Measurements from ENCODE around the gene PLAAT5.
"Not testable (repeated sequence)": the region's sequence is repeated elsewhere in the genome, so short reads cannot be mapped to it uniquely, and the experiment has no call there.

The PLAAT5 gene

DNA sequence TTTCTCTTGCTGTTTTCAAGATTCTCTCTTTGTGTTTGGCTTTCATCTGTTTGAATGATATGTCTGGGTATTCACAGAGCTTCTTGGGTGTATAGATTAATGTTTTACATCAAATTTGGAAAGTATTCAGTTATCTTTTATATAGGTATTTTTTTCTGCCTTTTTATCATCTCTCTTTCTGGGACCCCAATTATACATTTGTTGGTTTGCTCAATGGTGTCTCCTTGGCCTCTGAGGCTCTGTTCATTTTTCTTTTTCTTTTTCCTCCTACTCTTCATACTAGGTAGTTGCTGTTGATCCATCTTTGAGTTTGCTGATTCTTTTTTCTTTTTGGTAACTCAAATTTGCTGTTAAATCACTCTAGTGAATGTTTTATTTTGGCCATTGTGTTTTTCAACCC, 14.3 kb downstream of the PLAAT5 start:
- DNase-seq, result no peak

DNA sequence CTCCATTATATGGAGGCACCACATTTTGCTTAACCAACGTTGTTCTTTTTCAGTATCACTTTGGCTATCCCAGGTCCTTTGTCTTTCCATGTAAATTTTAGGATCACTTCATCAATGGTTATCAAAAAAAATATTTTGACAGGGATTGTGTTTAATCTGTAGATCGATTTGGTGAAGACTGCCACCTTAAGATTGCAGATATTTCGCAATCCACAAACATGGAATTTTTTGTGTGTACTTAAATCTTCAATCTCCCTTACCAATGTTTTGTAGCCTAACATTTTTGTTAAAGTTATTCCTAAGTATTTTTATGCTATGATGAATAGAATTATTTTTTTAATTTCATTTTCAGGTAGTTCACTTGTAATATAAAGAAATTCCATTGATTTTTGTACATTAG, 18.6 kb downstream of the PLAAT5 start:
- DNase-seq, result no peak

DNA sequence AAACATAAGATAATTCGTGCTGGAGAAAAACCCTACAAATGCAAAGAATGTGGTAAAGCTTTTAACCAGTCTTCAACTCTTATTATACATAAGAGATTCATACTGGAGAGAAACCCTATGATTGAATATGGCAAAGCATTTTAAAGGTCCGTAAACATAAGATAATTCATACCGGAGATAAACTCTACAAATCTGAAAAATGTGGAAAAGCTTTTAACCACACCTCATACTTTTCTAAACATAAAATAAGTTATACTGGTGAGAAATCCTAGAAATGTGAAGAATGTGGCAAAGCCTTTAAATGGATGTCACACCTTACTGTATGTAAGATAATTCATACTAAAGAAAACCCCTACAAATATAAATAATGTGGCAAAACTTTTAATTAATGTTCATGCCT, 20.7 kb downstream of the PLAAT5 start:
- DNase-seq, result no peak

DNA sequence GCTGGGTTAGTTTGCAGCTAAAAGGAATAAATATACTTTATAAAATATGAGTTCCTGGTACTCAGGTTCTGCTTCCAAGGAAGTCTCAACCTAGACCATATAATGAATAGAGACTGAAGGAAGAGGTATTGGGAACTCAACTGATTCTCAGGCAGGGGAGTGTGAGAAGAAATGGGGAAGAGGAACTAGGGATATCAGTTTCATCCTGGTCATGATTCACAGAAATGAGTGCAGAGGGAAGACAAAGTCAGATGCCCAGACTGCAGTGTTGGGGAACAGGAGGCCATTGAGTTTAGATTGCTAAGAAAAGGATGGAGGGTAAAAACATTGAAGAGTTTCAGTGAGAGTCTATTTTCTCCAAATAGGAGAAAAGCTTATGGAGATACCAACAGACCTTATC, 28.8 kb downstream of the PLAAT5 start:
- DNase-seq, result no peak

DNA sequence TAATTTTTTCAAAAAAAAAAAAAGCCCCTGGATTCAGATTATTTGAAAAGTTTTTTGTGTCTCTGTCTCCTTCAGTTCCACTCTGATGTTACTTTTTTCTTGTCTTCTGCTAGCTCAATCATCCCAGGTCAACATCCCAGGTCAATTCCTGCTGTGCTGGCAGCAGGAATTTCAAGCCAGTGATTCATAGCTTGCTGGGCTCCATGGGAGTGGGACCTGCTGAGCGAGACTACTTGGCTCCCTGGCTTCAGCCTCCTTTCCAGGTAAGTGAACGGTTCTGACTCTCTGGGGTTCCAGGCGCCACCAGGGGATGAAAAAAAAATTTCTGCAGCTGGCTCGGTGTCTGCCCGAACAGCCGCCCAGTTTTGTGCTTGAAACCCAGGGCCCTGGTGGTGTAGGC, 31.4 kb downstream of the PLAAT5 start:
- peak; percentile 33 for DNase-seq

DNA sequence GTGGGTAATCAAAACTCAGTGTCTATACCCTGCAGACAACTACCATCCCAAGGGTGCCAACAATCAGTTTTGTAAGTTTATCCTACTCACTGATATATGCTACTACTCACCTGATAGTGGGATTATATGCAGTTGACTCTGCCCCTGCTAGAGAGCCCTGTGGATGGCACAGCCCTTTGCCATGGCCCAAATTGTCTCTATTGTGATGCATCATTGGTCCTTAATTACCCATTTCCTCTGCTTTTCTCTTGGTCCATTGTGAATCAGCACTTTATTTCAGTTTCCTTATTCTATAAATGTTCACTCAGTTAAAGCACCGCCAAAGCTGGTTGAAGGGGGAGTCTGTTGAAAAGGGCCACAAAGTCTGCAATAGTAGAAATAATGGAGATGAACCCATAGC, 42.3 kb downstream of the PLAAT5 start:
- no peak for DNase-seq

DNA sequence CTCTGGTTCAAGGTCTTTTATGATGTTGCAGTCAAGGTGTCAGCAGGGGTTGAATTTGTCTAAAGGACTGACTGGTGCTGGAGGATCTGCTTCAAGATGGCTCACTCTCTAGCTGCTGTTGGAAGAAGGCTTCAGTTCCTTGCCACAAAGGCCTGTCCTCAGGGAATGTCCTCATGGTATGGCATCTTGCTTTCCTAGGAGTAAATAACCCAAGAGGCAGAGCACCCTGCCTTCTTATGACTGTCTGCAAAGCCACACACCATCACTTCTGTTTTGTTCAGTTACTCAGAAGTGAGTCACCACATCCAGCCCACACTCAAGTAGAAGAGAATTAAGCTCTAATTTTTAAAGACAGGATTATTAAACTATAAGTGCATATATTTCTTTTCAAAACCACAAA, 45.2 kb downstream of the PLAAT5 start:
- no peak for DNase-seq

DNA sequence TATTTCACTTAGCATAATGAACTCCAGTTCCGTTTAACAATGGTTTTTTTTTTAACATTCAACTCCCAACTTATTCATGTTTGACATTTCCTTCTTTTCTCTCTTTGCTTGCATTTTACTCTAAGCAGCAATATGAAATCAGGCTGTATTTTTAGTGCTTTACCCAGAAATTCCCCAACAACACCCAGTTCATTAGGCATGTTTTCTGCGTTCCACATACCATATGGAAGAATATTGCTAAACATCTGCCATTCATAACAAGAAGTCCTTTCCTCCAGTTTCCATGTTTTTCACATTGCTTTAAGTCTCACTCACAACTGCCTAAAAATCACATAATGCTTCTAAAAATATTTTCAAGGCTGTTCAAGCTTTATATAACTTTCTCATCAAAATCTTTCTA, 45.8 kb downstream of the PLAAT5 start:
- DNase-seq, result no peak

DNA sequence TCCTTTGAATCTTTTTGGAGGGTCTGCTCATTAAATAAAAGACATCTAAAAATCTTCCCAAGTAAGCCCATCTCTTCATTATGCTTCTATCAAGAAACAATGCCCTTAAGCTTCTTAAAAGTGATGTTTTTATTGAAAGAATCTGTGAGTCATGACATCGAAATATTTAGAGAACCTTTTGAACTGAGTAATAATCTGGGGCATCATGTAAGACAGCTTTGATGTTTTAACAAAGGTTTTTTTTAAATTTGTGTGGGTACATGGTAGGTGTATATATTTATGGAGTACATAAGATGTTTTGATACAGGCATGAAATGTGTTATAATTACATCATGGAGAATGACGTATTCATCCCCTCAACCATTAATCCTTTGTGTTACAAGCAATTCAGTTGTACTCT, 46.8 kb downstream of the PLAAT5 start:
- DNase-seq, result no peak

DNA sequence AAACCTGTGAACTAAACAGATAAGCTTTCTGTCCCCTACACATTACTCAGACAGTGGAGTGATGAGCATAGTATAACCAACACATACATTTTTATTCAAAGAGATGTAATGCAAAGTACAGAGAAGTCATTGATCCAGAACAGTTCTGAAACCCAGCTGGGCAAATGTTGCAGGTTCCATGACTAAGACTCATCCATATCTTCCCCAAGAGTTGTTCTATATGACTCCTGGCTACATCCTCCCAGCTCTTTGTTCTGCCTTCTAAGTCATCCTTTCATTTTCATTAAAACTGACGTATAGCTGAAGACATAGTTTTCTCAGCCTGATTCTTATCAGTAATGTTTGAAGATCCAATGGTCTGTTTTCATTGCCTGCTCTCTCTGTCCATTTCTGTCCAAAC, 47.3 kb downstream of the PLAAT5 start:
- DNase-seq, result no peak

DNA sequence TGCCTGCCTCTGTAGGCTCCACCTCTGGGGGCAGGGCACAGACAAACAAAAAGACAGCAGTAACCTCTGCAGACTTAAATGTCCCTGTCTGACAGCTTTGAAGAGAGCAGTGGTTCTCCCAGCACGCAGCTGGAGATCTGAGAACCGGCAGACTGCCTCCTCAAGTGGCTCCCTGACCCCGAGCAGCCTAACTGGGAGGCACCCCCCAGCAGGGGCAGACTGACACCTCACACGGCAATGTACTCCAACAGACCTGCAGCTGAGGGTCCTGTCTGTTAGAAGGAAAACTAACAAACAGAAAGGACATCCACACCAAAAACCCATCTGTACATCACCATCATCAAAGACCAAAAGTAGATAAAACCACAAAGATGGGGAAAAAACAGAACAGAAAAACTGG, 55.1 kb downstream of the PLAAT5 start:
- DNase-seq, result not testable (repeated sequence)

DNA sequence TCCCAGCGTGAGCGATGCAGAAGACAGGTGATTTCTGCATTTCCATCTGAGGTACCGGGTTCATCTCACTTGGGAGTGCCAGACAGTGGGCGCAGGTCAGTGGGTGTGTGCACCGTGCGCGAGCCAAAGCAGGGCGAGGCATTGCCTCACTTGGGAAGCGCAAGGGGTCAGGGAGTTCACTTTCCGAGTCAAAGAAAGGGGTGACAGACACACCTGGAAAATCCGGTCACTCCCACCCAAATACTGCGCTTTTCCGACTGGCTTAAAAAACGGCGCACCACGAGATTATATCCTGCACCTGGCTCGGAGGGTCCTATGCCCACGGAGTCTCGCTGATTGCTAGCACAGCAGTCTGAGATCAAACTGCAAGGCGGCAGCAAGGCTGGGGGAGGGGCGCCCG, 55.6 kb downstream of the PLAAT5 start:
- DNase-seq, result not testable (repeated sequence)

DNA sequence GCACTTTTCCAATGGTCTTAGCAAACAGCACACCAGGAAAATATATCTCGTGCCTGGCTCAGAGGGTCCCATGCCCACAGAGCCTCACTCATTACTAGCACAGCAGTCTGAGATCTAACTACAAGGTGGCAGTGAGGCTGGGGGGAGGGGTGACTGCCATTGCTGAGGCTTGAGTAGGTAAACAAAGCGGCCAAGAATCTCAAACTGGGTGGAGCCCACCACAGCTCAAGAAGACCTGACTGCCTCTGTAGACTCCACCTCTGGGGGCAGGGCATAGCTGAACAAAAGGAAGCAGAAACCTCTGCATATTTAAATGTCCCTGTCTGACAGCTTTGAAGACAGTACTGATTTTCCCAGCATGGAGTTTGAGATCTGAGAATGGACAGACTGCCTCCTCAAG, 60.2 kb downstream of the PLAAT5 start:
- not testable (repeated sequence) for DNase-seq

DNA sequence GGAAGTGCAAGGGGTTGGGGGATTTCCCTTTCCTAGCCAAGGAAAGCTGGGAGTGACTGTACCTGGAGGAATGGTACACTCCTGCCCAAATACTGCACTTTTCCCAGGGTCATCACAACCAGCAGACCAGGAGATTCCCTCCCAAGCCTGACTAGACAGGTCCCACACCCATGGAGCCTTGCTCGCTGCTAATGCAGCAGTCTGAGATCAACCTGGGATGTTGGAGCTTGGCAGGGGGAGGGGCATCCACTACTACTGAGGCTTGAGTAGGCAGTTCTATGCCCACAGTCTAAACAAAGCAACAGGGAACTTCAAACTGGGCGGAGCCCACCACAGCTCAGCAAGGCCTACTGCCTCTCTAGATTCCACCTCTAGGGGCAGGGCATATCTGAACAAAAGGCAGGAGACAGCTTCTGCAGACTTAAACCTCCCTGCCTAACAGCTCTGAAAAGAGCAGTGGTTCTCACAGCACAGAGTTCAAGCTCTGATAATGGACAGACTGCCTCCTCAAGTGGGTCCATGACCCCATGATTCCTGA, 62.9 kb downstream of the PLAAT5 start:
- DNase-seq, result no peak

DNA sequence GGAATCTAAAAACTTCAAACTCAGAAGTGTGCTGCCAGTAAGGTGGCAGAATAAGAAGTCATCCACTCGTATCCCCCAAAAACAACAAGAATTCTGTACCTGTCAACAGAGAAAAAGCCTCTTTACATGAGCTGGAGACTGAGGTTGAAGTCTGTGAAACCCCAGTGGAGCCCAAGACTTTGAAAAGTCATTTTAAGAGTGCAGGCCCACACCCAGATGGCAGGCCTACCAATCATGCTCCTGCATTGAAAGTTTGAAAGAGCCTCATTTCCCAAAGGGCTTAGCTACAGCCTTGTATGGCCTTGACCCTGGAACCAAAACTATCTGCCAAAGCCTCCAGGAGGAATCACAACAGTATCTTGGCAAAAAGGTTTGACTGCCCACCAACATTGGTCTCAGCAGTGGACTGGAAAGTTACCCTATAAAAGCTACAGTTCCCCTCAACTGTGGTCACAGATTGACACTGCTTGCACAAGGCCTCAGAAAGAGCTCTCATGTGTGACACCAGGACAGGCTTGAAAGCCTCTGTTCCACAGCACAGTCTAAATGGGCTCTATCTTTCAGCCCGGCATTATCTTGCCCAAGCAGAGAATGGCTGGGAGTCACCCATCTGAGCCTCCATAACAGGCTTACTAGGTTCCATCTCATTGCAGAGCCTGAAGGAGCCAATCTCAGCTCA, 73.7 kb downstream of the PLAAT5 start:
- DNase-seq, result no peak
